ENCODE measurements around the gene ETV6.

Gene ETV6

DNA sequence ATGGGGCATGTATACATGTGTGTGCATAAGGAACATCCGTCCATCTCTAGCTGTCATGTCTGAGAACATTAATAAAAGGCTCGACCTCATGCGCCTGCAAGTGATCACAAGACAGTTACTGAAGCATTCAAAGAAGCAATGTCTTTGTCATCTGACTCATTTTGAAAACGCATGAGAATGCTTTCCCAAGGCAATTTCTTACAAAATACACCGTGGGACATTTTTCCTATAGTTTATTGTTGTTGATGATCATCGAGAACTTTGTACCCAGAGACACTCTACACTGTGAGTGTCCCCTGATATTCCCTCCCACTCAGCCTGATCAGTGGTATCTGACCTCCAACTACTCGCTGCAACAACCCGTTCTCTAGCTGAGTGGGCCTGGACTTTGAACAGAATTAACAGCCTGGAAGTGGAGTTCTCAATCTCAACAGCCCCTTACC lies 68.1 kb downstream of the ETV6 start:
- DNase-seq (ENCODE audit: low read depth): no peak

DNA sequence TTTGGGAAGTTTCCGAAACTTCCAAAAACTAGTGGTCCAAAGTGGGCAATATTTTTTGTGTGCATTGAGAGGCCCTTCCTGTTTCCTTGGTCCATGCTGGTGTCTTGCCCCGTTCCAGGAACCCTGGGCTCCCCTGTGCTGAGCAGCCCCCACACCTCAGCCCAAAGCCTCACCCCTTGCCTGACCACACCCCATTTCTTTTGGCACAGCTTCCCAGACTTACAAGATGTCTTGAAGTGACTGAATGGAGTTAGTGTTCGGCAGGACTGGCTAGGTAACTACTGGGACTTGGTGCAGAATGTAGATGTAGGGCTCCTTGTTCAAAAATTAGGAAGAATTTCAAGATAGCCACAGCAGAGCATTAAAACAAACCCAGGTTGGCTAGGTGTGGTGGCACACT lies 68.6 kb downstream of the ETV6 start:
- no peak for DNase-seq (ENCODE audit: low read depth)

- no peak for DNase-seq (ENCODE audit: low read depth)
These were observed 69.3 kb downstream of the ETV6 start for GRCh38 chr12:11718768-11719253.

DNA sequence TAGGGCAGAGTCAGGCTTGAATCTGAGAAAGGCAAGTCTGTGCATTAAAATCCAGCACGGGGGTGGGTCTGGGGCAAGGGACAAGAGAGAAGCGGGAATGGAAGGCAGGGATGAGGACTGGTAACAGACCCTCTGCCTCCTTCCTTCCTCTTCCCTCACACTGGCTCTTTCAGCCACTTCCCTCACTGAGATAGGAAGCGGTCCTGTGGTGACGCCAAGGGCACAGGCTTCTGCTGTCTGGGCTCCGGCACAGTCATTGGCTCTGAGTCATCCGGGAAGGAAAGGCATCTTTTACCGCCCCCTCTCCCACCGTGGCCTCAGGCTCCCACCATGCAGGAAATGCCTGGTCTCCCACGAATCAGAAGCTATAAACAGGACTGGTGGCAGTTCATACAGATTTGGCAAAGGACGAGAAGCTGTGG lies 70.2 kb downstream of the ETV6 start:
- DNase-seq (ENCODE audit: low read depth): no peak

DNA sequence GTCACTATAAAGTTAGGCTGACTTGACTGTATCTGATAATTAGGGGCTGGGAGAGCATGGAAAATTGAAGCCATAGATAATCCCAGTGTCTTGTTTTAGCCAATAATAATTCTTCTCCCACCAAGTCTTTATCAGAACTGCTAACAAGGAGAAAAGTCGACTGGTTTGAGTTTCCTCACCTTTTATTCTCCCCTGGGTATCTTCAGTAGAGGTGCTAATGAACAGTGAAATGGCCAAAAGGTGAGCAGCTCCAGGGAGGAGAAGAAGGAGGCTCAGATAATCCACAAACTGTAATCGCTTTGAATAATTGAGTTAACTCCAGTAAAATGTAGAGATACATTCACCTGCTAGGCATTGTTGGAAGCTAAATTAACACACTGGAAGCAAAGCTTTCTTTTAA lies 72.6 kb downstream of the ETV6 start:
- DNase-seq (ENCODE audit: low read depth): no peak

DNA sequence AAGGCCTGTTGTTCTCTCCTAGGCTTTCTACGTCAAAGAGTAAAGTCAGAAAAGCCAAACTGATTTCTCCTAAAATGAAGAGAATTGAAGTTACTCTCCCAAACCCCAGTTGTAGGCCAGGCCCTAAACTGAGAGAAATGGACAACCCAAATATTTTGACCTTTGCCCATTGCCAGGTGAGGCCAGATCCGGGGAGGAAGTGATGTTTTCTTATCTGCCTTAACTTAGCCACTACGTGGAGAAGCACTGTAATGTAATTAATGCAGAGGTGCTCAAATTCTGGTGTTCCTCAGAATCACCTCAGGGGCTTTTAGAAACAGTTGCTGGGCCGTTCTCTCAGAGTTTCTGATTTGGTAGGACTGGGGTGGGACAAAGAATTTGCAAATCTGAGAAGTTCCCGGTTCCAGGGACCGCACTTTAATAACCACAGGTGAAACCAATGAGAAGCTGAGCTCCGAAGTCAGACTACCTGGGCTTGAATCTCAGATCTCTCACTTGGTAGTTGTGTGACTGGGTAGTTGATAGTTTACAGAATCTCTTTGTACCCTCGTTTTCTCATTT lies 73.2 kb downstream of the ETV6 start:
- no peak for DNase-seq (ENCODE audit: low read depth)

GRCh38 chr12:11723993-11724392 lies 74.5 kb downstream of the ETV6 start:
- DNase-seq (ENCODE audit: low read depth): no peak

DNA sequence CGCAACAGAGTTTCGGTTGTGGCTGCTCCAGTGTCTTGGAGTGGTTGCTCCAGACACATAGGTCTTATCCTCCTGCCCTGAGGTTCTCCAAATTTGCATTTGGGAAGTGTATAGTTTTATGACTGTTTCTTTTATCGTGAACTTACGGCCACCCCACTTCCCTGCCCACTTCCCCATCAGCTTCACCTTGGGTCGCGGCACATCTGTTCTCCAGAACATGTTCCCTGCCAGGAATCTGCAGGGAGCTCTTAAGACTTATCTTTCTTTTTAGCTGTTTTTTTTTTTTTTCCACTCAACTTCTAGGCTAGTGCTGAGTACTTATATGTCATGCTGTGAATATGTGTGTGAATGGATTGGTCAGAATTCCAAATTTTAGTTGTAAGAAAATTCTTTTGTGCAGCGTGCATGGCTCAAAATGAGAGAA lies 75.4 kb downstream of the ETV6 start:
- DNase-seq (ENCODE audit: low read depth): no peak

DNA sequence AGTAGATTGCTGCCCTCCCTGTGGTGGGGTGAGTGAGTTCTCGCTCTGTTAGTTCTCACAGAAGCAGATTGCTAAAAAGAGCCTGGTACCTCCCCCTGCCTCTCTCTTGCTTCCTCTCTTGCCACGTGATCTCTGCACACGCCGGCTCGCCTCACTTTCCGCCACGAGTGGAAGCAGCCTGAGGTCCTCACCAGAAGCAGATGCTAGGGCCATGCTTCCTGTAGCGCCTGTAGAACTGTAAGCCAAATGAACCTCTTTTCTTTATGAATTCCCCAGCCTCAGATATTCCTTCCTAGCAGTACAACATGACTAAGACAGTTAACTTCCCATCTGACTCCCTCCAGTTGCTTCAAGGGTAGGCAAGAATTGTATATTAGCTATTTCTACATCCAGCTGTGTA lies 76.2 kb downstream of the ETV6 start:
- no peak for DNase-seq (ENCODE audit: low read depth)

GRCh38 chr12:11726659-11727058 lies 77.2 kb downstream of the ETV6 start:
- no peak for DNase-seq (ENCODE audit: low read depth)

GRCh38 chr12:11727133-11727664 lies 77.7 kb downstream of the ETV6 start:
- DNase-seq (ENCODE audit: low read depth): peak; percentile 35

DNA sequence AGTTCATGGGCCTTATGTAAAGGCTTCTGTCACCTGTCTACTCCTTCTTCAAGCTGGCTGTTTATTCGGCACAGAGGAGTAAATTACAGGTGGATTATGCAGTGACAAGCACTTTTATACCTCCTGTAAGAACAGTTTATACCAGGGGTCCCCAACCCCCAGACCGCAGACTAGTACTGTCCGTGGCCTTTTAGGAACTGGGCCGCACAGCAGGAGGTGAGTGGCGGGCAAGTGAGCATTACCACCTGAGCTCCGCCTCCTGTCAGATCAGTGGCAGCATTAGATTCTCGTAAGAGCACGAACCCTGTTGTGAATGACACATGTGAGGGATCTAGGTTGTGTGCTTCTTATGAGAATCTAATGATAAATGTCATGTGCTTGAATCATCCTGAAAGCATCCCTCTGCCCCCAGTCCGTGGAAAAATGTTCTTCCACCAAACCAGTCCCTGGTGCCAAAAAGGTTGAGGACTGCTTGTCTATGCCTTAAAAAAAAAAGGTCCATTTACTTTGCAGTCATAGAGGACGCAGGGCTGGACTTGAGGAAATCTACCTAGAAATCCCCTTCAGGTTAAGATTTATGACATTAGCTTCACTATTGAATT lies 78.8 kb downstream of the ETV6 start:
- no peak for DNase-seq (ENCODE audit: low read depth)

DNA sequence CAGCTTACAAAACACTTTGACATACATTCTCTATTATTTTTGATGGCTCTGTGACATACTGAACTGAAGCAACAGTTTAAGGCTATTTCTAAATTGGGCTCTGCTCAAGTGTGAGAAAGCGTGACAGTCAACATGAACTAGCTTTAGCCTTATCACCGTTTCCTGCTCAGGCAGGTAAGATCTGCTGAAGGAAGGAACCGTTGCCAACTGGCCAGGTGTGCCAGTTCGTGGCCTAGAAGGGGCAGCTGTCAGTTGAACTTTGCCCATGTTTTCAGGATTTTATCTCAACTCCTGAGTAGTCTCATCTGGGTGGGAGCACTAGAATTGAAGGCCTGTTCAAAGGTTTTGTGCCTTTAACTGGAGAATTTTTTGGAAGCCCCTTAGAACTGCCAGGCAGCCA lies 79.5 kb downstream of the ETV6 start:
- DNase-seq (ENCODE audit: low read depth): no peak

- DNase-seq (ENCODE audit: low read depth): no peak
These were observed 80.1 kb downstream of the ETV6 start for GRCh38 chr12:11729439-11730150.

DNA sequence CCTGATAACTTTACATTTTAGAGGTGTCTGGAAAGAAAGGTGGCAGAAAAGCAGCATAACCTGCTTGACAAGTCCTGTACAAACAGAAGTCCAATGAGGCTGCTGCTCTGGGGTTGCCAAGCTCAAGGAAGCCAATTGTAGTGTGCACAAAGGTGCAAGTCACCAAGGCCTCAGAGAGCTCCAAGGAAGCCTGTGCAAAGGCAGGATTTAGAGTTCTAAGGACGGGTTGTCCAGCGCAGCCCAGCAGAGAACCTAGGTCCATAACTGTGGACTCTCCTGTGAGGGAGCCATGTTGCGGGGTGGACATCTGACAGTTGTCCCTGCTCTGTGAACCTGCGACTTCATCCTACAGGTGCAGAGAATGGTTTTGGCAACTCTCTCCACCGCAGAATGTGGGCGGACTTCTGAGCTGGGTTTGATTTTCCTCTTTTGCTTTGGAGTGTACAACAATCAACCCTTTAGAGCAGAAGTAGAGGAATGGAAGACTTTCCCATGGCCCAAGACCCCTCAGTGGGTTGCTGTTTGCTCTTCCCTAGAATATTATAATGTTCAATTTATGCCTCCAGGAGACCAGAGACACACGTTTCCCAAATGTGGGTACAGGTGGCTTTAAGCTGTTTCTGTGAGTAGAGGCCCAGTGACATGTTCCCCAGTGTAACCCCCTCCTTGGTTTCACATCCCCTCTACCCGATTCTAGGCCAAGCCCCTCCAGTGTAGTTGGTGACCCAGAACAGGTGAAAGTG lies 81.0 kb downstream of the ETV6 start:
- DNase-seq (ENCODE audit: low read depth): no peak

GRCh38 chr12:11731042-11731357 lies 81.5 kb downstream of the ETV6 start:
- no peak for DNase-seq (ENCODE audit: low read depth)

GRCh38 chr12:11731455-11731854 lies 82.0 kb downstream of the ETV6 start:
- DNase-seq (ENCODE audit: low read depth): no peak

DNA sequence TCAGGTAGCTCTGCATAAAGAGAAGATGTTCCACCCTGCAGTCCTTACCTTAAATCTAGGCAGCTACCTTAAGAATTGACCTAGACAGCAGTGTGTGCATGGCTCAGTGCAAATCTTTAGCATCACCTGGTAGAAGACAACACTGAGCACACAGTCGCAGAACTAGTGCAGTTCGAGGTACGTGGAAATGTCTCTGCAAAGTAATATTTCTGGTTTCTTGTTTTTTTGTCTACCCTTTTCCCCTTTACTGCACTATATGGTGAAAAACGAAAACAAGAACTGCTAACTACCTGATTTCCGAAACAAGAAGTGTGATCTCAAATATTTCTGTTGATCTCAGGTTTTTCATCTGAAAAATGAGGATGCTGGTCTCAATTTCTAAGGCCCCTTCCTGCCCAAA lies 82.5 kb downstream of the ETV6 start:
- no peak for DNase-seq (ENCODE audit: low read depth)

GRCh38 chr12:11732715-11733114 lies 83.2 kb downstream of the ETV6 start:
- no peak for DNase-seq (ENCODE audit: low read depth)

GRCh38 chr12:11734580-11735180 lies 85.2 kb downstream of the ETV6 start:
- no peak for DNase-seq (ENCODE audit: low read depth)

DNA sequence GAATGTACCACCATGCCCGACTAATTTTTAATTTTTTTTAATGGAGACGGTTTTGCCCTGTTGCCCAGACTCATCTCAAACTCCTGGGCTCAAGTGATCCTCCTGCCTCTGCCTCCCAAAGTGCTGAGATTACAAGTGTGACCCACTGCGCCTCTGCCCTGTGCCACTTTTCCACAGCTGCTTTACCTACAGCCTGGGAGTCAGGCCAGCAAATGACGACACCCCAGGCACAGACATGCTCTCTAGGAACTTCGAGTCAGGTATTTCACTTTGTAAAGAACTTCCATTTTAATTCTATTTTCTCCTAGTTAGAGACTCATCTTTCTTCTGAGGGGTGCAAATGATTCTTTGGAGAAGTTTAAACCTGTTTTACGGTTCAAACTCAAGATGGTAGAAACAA lies 89.0 kb downstream of the ETV6 start:
- no peak for DNase-seq (ENCODE audit: low read depth)

- no peak for DNase-seq (ENCODE audit: low read depth)
These were observed 90.6 kb downstream of the ETV6 start for GRCh38 chr12:11739980-11740577.
